ENCODE data around the gene GPR39. TPM values are rescaled to one million over a fixed set of nuclear protein-coding genes. Genes with fewer than 3 reads are reported as not detected.

Gene GPR39
- total RNA-seq, 1 experiment from 2014 or later, result 34.8 TPM

- H3K4me1 ChIP-seq (ENCODE audit: insufficient read depth, low read length), result peaks cover 5% of the 10 kb centered on the region; the same call in 1 of the 2 replicates
- H4K20me1 ChIP-seq (ENCODE audit: low read length), result no peaks in the 10 kb centered on the region
- CTCF ChIA-PET, result no interaction called here
- no peaks in the 10 kb centered on the region for H3F3A ChIP-seq (ENCODE audit: low read length, unreplicated experiment)
- POLR2A ChIA-PET (ENCODE audit: unreplicated experiment), result no interaction called here
- H3K27me3 ChIP-seq (ENCODE audit: low read length), result no peaks in the 10 kb centered on the region
- intact Hi-C loops (cut with micrococcal nuclease), result no loop called here
- H2AFZ ChIP-seq (ENCODE audit: low read length), result no peak overlapping the region
- no peaks in the 10 kb centered on the region for H3K79me2 ChIP-seq (ENCODE audit: low read length)
- BruUV-seq (replicated peaks), result no TSS peak
- TF ChIP-seq EZH2 (IDR thresholded peaks at IDR 0.05; ENCODE audit: low read length, unreplicated experiment) (no peak), CTCF (conservative IDR thresholded peaks at IDR 0.05; ENCODE audit: low read depth, low read length) (no peak), EZH2phosphoT487 (IDR thresholded peaks at IDR 0.05; ENCODE audit: borderline replicate concordance, low read length) (no peak)
- H3K36me3 ChIP-seq (ENCODE audit: low read depth, low read length), result no peaks in the 10 kb centered on the region
- no peaks in the 10 kb centered on the region for H3K9me2 ChIP-seq (replicated peaks; ENCODE audit: low read length)
- H3K9me3 ChIP-seq (ENCODE audit: low read length), result no peaks in the 10 kb centered on the region
- no peak overlapping the region for H3K27ac ChIP-seq (ENCODE audit: low read length)
- no peak overlapping the region for H3K4me2 ChIP-seq (ENCODE audit: low read length)
- no peak overlapping the region for H3K9ac ChIP-seq (ENCODE audit: low read length)
- DNase-seq (no peak), ATAC-seq (no peak)
- no peak overlapping the region for H3K4me3 ChIP-seq (ENCODE audit: low read length)
Measured at GRCh38 chr2:132656266-132656975, 239.8 kb downstream of the GPR39 start.

GRCh38 chr2:132659331-132659730 is 242.7 kb downstream of the GPR39 start:
- Histone ChIP-seq H4K20me1 (ENCODE audit: low read length) (no peaks in the 10 kb centered on the region), H3K79me2 (ENCODE audit: low read length) (no peaks in the 10 kb centered on the region), H3K4me3 (ENCODE audit: low read length) (no peak overlapping the region), H2AFZ (ENCODE audit: low read length) (no peak overlapping the region), H3F3A (ENCODE audit: low read length, unreplicated experiment) (no peaks in the 10 kb centered on the region), H3K9ac (ENCODE audit: low read length) (no peak overlapping the region), H3K27ac (ENCODE audit: low read length) (no peak overlapping the region), H3K4me1 (ENCODE audit: insufficient read depth, low read length) (peaks cover 5% of the 10 kb centered on the region; the same call in 1 of the 2 replicates), H3K27me3 (ENCODE audit: low read length) (no peaks in the 10 kb centered on the region), H3K4me2 (ENCODE audit: low read length) (no peak overlapping the region), H3K9me2 (replicated peaks; ENCODE audit: low read length) (no peaks in the 10 kb centered on the region), H3K36me3 (ENCODE audit: low read depth, low read length) (no peaks in the 10 kb centered on the region), H3K9me3 (ENCODE audit: low read length) (no peaks in the 10 kb centered on the region)
- DNase-seq (no peak), ATAC-seq (no peak)
- POLR2A ChIA-PET (ENCODE audit: unreplicated experiment), result interaction anchor here (0.6 kb wide), 2 partner anchors 171 to 307 kb away, joined by 3 to 5 read pairs; no protein-coding TSS in a partner anchor
- intact Hi-C loops (cut with micrococcal nuclease), result no loop called here
- TF ChIP-seq CTCF (conservative IDR thresholded peaks at IDR 0.05; ENCODE audit: low read depth, low read length), result no peak
- TF ChIP-seq EZH2phosphoT487 (IDR thresholded peaks at IDR 0.05; ENCODE audit: borderline replicate concordance, low read length), result no peak
- TF ChIP-seq EZH2 (IDR thresholded peaks at IDR 0.05; ENCODE audit: low read length, unreplicated experiment), result no peak
- no TSS peak for BruUV-seq (replicated peaks)
- CTCF ChIA-PET, result no interaction called here

GRCh38 chr2:132662732-132663131 is 246.1 kb downstream of the GPR39 start:
- BruUV-seq (replicated peaks), result no TSS peak
- intact Hi-C loops (cut with micrococcal nuclease), result no loop called here
- Histone ChIP-seq H3K9me2 (replicated peaks; ENCODE audit: low read length) (no peaks in the 10 kb centered on the region), H3K27me3 (ENCODE audit: low read length) (no peaks in the 10 kb centered on the region), H3K4me1 (ENCODE audit: insufficient read depth, low read length) (no peaks in the 10 kb centered on the region), H2AFZ (ENCODE audit: low read length) (no peak overlapping the region), H3K4me3 (ENCODE audit: low read length) (no peak overlapping the region), H3K79me2 (ENCODE audit: low read length) (no peaks in the 10 kb centered on the region), H4K20me1 (ENCODE audit: low read length) (no peaks in the 10 kb centered on the region), H3K4me2 (ENCODE audit: low read length) (no peak overlapping the region), H3F3A (ENCODE audit: low read length, unreplicated experiment) (no peaks in the 10 kb centered on the region), H3K9ac (ENCODE audit: low read length) (no peak overlapping the region), H3K36me3 (ENCODE audit: low read depth, low read length) (no peaks in the 10 kb centered on the region), H3K9me3 (ENCODE audit: low read length) (no peaks in the 10 kb centered on the region), H3K27ac (ENCODE audit: low read length) (no peak overlapping the region)
- ATAC-seq (no peak), DNase-seq (no peak)
- ChIA-PET CTCF (no interaction called here), POLR2A (ENCODE audit: unreplicated experiment) (no interaction called here)
- TF ChIP-seq EZH2 (IDR thresholded peaks at IDR 0.05; ENCODE audit: low read length, unreplicated experiment), result no peak
- TF ChIP-seq CTCF (conservative IDR thresholded peaks at IDR 0.05; ENCODE audit: low read depth, low read length), result no peak
- no peak for TF ChIP-seq EZH2phosphoT487 (IDR thresholded peaks at IDR 0.05; ENCODE audit: borderline replicate concordance, low read length)

Data from PC-3 (cell line).